ENCODE data around the gene ERMARD. TPM values are rescaled to one million over a fixed set of nuclear protein-coding genes. Genes with fewer than 3 reads are reported as not detected.

Gene ERMARD
- total RNA-seq, 1 donor from 2014 or later, result 26.3 TPM

DNA sequence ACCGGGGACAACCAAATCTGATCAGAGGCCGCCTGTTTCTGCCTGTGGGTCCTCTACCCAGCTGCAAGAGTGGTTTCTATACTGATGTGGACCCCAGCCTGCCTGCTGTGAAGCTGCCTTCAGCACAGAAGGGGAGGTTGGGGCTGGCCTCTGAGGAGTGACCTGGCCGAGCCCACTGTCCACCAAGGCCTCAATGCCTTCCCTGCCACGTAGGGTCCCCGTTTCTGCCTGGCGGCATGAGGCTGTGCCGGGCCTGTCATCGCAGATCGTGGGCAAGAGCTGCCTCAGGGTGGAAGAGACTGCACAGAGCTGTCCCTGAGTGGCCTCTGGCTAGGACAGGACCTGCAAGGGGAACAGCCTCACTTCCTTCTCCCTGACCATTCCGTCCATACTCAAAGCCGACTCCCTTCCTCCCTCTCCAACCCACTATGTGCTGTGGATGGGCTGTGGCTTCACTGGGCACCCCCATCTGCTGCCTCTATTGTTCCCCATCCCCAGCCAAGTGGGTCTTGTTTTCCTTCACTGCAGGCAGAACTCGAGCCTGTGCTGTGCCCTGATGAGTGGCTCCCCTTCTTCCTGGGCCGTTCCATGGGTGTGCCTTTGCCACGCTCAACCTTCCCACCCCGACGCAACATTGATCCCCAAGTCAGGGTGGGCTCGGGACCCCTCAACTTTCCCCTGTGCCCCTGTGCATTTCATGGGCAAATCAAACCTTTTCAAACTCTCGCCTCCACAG lies 60.3 kb downstream of the ERMARD start:
- no peak for DNase-seq (ENCODE audit: low read depth, low spot score)

GRCh38 chr6:169812257-169812644 lies 60.8 kb downstream of the ERMARD start:
- peaks cover 12% of the 10 kb centered on the region for H3K4me1 Mint-ChIP-seq
- peaks cover 12% of the 10 kb centered on the region for H3K36me3 Mint-ChIP-seq (ENCODE audit: low read depth)
- H3K27ac Mint-ChIP-seq (ENCODE audit: unreplicated experiment), result no peak overlapping the region
- no peak for DNase-seq (ENCODE audit: low read depth, low spot score)
- H3K9me3 Mint-ChIP-seq, result peaks cover 18% of the 10 kb centered on the region
- H3K27me3 Mint-ChIP-seq (ENCODE audit: low read depth), result peaks cover 8% of the 10 kb centered on the region
- TF ChIP-seq, protein P1, sequence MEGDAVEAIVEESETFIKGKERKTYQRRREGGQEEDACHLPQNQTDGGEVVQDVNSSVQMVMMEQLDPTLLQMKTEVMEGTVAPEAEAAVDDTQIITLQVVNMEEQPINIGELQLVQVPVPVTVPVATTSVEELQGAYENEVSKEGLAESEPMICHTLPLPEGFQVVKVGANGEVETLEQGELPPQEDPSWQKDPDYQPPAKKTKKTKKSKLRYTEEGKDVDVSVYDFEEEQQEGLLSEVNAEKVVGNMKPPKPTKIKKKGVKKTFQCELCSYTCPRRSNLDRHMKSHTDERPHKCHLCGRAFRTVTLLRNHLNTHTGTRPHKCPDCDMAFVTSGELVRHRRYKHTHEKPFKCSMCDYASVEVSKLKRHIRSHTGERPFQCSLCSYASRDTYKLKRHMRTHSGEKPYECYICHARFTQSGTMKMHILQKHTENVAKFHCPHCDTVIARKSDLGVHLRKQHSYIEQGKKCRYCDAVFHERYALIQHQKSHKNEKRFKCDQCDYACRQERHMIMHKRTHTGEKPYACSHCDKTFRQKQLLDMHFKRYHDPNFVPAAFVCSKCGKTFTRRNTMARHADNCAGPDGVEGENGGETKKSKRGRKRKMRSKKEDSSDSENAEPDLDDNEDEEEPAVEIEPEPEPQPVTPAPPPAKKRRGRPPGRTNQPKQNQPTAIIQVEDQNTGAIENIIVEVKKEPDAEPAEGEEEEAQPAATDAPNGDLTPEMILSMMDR (conservative IDR thresholded peaks at IDR 0.05), result no peak
- H3K4me3 Mint-ChIP-seq, result no peak overlapping the region

More for the DNA sequence above, 60.3 kb downstream of the ERMARD start:
- H3K36me3 Mint-ChIP-seq (ENCODE audit: low read depth), result peaks cover 10% of the 10 kb centered on the region
- H3K9me3 Mint-ChIP-seq, result peaks cover 14% of the 10 kb centered on the region
- H3K4me1 Mint-ChIP-seq, result peaks cover 12% of the 10 kb centered on the region
- H3K4me3 Mint-ChIP-seq, result no peak overlapping the region
- peaks cover 10% of the 10 kb centered on the region for H3K27me3 Mint-ChIP-seq (ENCODE audit: low read depth)
- TF ChIP-seq, protein P1 (conservative IDR thresholded peaks at IDR 0.05), result no peak
- H3K27ac Mint-ChIP-seq (ENCODE audit: unreplicated experiment), result peak overlapping the region; percentile 75

GRCh38 chr6:169813969-169814368 lies 62.5 kb downstream of the ERMARD start:
- H3K4me1 Mint-ChIP-seq, result peaks cover 12% of the 10 kb centered on the region
- no peak overlapping the region for H3K27ac Mint-ChIP-seq (ENCODE audit: unreplicated experiment)
- DNase-seq (ENCODE audit: low read depth, low spot score), result no peak
- no peak overlapping the region for H3K4me3 Mint-ChIP-seq
- TF ChIP-seq, protein P1 (conservative IDR thresholded peaks at IDR 0.05), result no peak
- peaks cover 18% of the 10 kb centered on the region for H3K36me3 Mint-ChIP-seq (ENCODE audit: low read depth)
- peaks cover 16% of the 10 kb centered on the region for H3K27me3 Mint-ChIP-seq (ENCODE audit: low read depth)
- H3K9me3 Mint-ChIP-seq, result peaks cover 19% of the 10 kb centered on the region

DNA sequence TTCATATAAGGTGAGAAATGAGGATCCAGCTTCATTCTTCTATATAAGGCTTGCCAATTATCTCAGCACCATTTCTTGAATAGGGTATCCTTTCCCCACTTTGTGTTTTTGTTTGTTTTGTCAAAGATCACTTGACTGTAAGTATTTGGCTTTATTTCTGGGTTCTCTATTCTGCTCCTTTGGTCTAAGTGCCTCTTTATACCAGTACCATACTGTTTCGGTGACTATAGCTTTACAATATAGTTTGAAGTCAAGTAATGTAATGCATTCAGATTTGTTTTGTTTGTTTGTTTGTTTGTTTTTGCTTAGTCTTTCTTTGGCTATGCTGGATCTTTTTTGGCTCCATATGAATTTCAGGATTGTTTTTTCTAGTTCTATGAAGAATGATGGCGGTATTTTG lies 64.6 kb downstream of the ERMARD start:
- Mint-ChIP-seq H3K9me3 (peaks cover 19% of the 10 kb centered on the region), H3K4me3 (no peak overlapping the region), H3K4me1 (no peaks in the 10 kb centered on the region), H3K27ac (ENCODE audit: unreplicated experiment) (no peak overlapping the region), H3K27me3 (ENCODE audit: low read depth) (peaks cover 19% of the 10 kb centered on the region), H3K36me3 (ENCODE audit: low read depth) (peaks cover 18% of the 10 kb centered on the region)
- no peak for DNase-seq (ENCODE audit: low read depth, low spot score)
- TF ChIP-seq, protein P1 (conservative IDR thresholded peaks at IDR 0.05), result no peak

GRCh38 chr6:169816975-169817374 lies 65.6 kb downstream of the ERMARD start:
- Mint-ChIP-seq H3K9me3 (peaks cover 19% of the 10 kb centered on the region), H3K36me3 (ENCODE audit: low read depth) (peaks cover 18% of the 10 kb centered on the region), H3K4me1 (no peaks in the 10 kb centered on the region), H3K27ac (ENCODE audit: unreplicated experiment) (no peak overlapping the region), H3K4me3 (no peak overlapping the region), H3K27me3 (ENCODE audit: low read depth) (peaks cover 19% of the 10 kb centered on the region)
- TF ChIP-seq, protein P1 (conservative IDR thresholded peaks at IDR 0.05), result no peak
- DNase-seq (ENCODE audit: low read depth, low spot score), result no peak
